Psoas muscle (tissue), 8 donors: ENCODE results near the gene TIMP2. TPM values are rescaled to one million over a fixed set of nuclear protein-coding genes. Genes with fewer than 3 reads are reported as not detected.
"Not testable (repeated sequence)": the region's sequence is repeated elsewhere in the genome, so short reads cannot be mapped to it uniquely, and the experiment has no call there.

ENCODE experiments used
- ATAC-seq, 4 donors: fragments of 200-7000 bp; cut with Tn5 transposase; one replicate each; pipeline ENCODE4 v1.9.1; 2020; ENCODE audit warnings: moderate library complexity in 3 of 4, mild to moderate bottlenecking in 2 of 4
- DNase-seq, 2 donors: peaks; one replicate each; pipeline ENCODE4 v3.0.0-alpha.2; 2020
- H3K27ac ChIP-seq: fragments of 200-600 bp; one replicate; pipeline ENCODE4 v1.8.0; 2022
- H3K27me3 ChIP-seq, 3 donors: fragments of 200-600 bp in 1 of 3; one replicate each; pipeline versions ENCODE4 v1.6.1 to v1.8.0; 2013 to 2022; ENCODE audit warnings: low read length in 2 of 3, mild to moderate bottlenecking in 2 of 3, moderate library complexity in 1 of 3; ENCODE audit not compliant: insufficient read depth in 3 of 3
- H3K36me3 ChIP-seq, 2 donors: fragments of 200-600 bp in 1 of 2; one replicate each; pipeline versions ENCODE4 v1.6.1 to v1.8.0; 2013 to 2022; ENCODE audit warnings: low read depth in 1 of 2, mild to moderate bottlenecking in 1 of 2, moderate library complexity in 1 of 2; ENCODE audit not compliant: insufficient read depth in 1 of 2
- H3K4me1 ChIP-seq: fragments of 200-600 bp; one replicate; pipeline ENCODE4 v1.8.0; 2022
- H3K4me3 ChIP-seq: fragments of 200-600 bp; one replicate; pipeline ENCODE4 v1.8.0; 2022; ENCODE audit warnings: mild to moderate bottlenecking
- H3K9me3 ChIP-seq: fragments of 200-600 bp; one replicate; pipeline ENCODE4 v1.8.0; 2022
- WGBS, 3 donors: extraction: QIAGEN DNeasy Blood & Tissue Kit; methylation state at CpG; one replicate each; pipeline versions ENCODE4 v1.1.6 to v1.1.7; 2013; 5-methylcytosine and 5-hydroxymethylcytosine counted together
- intact Hi-C, 2 donors: fragments of 100-400 bp; cut with DNase I; formaldehyde crosslinking; loops; one replicate each; pipeline versions ENCODE4 v1.11.0 to v1.14.2; 2022
- polyA plus RNA-seq, 3 donors: library from polyadenylated mRNA; stranded (reverse); fragments of 200-250 nt; gene quantifications; one replicate each; pipeline ENCODE4 v1.2.3, GENCODE V29; 2013
- total RNA-seq, 4 donors: library from RNA; stranded (reverse); fragmentation: NEBNext Ultra II Directional in 2 of 4; extraction: Animal tissue kit (Norgen Biotek cat#: 25700) in 2 of 4; gene quantifications; one replicate each; pipeline versions ENCODE4 v1.2.1 to v1.2.4, GENCODE V29; 2021 to 2023
- TF ChIP-seq, protein P1 (sequence below): fragments of 200-600 bp; IDR thresholded peaks from one replicate; pipeline ENCODE4 v1.8.0; 2022; ENCODE audit warnings: antibody characterized with exemption
- donor health status: healthy with polysubstance abuse.
- donor health status: DM: no; HTN: no; CAD: no; lungs with moderate emphysema.
- donor health status: Bipolar disorder and iron deficiency.
- donor health status: healthy.
- donor health status: DM: yes; HTN: yes; CAD: no.
- donor health status: DM: no; HTN: no; CAD: no.
- donor health status: DM: no; HTN: no; CAD: no.
- donor health status: DM: yes; HTN: yes; CAD: no.

TIMP2 gene
- total and polyA plus RNA-seq, 7 donors: 10.3 to 53.6 (median 18.5) TPM

DNA sequence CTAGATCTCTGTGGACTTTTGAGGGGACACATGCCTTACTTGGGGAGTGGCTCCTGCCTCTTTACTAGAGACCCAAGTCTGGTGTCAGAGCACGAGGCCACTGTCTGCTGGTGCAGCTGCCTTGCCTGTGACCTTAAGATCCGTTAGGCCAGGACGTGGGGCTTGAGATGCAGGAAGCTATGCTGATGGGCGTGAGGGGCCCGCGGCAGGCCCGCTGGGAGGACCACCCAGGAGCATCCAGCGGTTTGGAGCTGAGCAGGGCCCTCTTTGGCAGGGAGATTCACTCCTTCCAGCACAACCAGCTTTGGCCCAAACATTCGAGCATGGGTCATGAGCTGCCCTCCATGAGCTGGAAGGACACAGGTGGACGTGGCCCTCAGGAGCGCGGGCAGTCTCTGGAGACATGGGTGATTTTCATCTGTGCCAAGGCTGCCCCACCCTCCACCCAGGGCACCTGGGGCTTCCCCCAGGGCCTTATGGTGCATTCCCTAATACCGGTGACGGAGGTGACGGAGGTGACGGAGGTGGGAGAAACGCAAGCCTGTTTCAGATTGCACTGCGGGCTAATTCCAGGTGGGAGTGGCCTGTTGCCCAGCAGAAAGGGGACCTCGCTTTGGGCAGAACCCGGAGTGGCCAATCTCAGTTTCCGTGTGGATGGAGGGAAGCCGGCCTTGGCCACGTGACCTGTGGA, 41.9 kb upstream of the TIMP2 start:
- H3K4me3 ChIP-seq: no peak overlapping the region
- no peaks in the 10 kb centered on the region for H3K4me1 ChIP-seq
- H3K36me3 ChIP-seq: no peaks in the 10 kb centered on the region
- intact Hi-C loops: no loop called here
- DNase-seq (no peak), ATAC-seq (no peak)
- 81 to 87% (median 83%) methylated on average over 23 of the region's 23 CpGs for WGBS, 3 donors
- no peaks in the 10 kb centered on the region for H3K9me3 ChIP-seq
- H3K27ac ChIP-seq: no peak overlapping the region
- no peaks in the 10 kb centered on the region for H3K27me3 ChIP-seq
- TF ChIP-seq, protein P1, sequence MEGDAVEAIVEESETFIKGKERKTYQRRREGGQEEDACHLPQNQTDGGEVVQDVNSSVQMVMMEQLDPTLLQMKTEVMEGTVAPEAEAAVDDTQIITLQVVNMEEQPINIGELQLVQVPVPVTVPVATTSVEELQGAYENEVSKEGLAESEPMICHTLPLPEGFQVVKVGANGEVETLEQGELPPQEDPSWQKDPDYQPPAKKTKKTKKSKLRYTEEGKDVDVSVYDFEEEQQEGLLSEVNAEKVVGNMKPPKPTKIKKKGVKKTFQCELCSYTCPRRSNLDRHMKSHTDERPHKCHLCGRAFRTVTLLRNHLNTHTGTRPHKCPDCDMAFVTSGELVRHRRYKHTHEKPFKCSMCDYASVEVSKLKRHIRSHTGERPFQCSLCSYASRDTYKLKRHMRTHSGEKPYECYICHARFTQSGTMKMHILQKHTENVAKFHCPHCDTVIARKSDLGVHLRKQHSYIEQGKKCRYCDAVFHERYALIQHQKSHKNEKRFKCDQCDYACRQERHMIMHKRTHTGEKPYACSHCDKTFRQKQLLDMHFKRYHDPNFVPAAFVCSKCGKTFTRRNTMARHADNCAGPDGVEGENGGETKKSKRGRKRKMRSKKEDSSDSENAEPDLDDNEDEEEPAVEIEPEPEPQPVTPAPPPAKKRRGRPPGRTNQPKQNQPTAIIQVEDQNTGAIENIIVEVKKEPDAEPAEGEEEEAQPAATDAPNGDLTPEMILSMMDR: no peak

DNA sequence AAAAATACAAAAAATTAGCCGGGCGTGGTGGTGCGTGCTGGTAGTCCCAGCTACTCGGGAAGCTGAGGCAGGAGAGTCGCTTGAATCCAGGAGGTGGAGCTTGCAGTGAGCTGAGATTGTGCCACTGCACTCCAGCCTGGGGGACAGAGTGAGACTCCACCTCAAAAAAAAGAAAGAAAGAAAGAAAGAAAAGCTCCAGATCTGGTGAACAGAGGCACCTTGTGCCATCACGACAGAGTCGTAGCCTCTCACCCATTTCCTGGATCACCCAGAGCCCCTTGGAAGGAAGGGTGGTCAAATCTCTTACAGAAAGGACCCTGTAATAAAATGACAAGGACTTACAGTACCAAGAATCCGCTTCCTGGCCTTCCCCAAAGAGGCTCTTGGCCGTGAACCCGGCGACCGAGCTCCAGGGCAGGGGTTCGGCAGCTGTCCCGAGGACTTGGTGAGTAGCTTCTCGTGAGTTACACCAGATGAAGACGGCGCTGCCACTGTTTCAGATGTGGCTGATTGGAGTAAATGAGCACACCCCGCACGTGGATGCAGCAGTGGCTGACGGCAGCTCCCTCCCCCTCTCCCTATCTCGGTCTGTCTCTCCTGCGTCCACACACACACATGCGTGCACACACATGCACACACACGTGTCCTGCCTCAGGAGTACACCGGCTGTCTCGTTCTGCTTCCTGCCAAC, 41.1 kb upstream of the TIMP2 start:
- H3K9me3 ChIP-seq: no peaks in the 10 kb centered on the region
- H3K27ac ChIP-seq: no peak overlapping the region
- H3K4me1 ChIP-seq: no peaks in the 10 kb centered on the region
- no peaks in the 10 kb centered on the region for H3K27me3 ChIP-seq
- intact Hi-C loops: no loop called here
- H3K4me3 ChIP-seq: no peak overlapping the region
- DNase-seq (no peak), ATAC-seq (no peak)
- H3K36me3 ChIP-seq: no peaks in the 10 kb centered on the region
- 66 to 78% (median 71%) methylated on average over 26 of the region's 26 CpGs for whole genome bisulfite sequencing, 3 donors
- TF ChIP-seq, protein P1: no peak

DNA sequence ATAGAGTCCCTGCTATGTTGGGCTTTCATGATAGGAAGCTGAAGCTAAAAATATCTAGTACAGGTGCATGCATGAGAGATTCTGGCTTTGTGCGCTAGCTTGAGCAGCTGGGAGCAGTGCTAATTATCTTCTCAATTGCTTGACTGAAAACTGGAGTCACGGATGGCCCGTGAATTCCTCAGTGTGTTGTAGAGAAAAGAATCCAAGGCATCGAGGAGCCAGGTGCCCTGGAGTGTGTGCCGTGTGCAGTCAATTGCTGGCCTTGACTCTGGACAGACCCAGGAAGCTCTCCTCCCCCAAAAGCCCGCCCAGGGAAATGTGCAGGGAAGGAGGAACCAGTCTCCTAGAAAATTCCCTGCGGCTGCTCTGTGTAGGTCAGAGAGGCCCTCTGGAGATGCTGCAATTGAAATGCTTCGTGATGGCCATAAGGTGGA, 40.3 kb upstream of the TIMP2 start:
- intact Hi-C loops: no loop called here
- Histone ChIP-seq H3K27ac (no peak overlapping the region), H3K4me3 (no peak overlapping the region), H3K36me3 (no peaks in the 10 kb centered on the region), H3K4me1 (no peaks in the 10 kb centered on the region), H3K27me3 (no peaks in the 10 kb centered on the region), H3K9me3 (no peaks in the 10 kb centered on the region)
- DNase-seq: no peak
- 34 to 53% (median 45%) methylated on average over 8 of the region's 8 CpGs for WGBS, 3 donors
- TF ChIP-seq, protein P1: no peak
- ATAC-seq: no peak

DNA sequence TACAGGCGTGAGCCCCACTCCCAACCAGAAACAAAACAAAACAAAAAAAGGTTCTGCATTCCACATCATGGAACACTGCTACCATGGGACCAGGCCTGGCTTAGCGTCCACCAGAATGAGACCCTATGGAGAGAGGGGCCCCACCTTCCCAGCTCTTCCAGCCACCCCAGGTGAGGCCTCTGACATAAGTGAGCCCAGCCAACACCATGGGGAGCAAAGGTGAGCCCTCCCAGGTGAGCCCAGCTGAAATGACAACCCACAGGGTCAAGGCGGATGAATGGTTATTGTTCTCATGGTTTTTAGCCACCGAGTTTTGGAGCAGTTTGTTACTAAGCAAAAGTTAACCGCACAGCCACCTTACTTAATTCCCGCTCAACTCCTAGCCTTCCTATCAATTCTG, 38.2 kb upstream of the TIMP2 start:
- H3K4me3 ChIP-seq: no peak overlapping the region
- intact Hi-C loops: no loop called here
- H3K27me3 ChIP-seq: no peaks in the 10 kb centered on the region
- DNase-seq: no peak
- H3K9me3 ChIP-seq: no peaks in the 10 kb centered on the region
- H3K36me3 ChIP-seq: no peaks in the 10 kb centered on the region
- ATAC-seq: no peak
- TF ChIP-seq, protein P1: no peak
- H3K4me1 ChIP-seq: no peaks in the 10 kb centered on the region
- 92 to 94% (median 93%) methylated on average over 6 of the region's 6 CpGs for WGBS, 3 donors
- no peak overlapping the region for H3K27ac ChIP-seq

DNA sequence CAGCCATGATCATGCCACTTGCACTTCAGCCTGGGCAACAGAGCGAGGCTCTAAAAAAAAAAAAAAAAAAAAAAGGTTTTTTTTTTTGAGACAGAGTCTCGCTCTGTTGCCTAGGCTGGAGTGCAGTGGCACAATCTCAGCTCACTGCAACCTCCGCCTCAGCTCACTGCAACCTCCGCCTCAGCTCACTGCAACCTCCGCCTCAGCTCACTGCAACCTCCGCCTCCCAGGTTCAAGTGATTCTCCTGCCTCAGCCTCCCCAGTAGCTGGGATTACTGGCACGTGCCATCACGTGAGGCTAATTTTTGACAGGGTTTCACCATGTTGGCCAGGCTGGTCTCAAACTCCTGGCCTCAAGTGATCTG, 37.8 kb upstream of the TIMP2 start:
- DNase-seq, H3K27ac ChIP-seq, H3K4me1 ChIP-seq, ATAC-seq, H3K4me3 ChIP-seq, H3K36me3 ChIP-seq, H3K27me3 ChIP-seq, H3K9me3 ChIP-seq, intact Hi-C loops: not testable (repeated sequence)
- WGBS, 3 donors: 92 to 100% (median 98%) methylated on average over 6 to 8 of the region's 8 CpGs
